ENCODE data around the gene AHDC1.

AHDC1 gene

DNA sequence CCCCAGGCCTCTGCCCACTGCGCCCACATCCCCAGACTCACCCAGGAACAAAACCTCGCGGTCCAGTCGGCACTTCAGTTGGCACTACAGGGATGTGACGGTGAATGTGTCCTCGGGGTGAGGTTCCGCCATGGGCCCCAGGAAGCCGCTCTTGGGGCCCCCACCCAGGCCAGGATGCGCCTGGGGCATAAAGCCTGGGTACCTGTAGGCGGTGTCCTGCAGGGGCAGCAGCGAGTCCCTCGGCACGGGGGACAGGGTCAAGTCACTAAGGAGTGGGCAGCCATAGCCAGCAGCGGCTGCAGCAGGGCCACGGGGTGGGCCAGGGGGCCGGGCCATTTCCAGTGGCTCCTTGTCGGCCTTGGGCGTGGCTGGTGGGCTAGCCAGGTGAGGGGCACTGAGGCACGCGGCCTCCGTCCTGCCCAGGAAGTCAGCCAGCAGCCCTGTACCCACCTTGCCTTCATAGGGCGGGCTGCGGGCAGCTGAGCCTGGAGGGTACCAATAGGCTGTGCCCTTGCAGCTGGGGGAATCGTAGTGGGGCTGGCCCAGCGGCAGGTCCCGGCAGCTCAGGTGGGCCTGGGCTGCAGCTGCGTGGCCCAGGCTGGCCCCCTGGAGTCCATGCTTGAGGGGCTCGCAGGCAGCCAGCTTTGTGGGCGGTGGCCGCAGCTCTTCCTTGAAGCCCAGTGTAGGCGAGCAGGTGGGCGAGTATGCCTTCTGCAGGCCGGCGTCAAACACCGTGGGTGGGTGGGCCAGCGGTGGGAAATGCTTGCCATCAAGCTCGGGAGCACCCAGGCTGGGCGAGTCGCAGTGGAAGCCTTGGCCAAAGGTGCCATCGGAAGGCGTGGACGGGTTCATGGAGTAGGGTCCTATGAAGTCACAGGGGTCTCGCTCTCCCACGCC lies 56.5 kb downstream of the AHDC1 start:
- no peak for TF ChIP-seq ESRRG (CRISPR knock-in tag; IDR thresholded peaks at IDR 0.05)
- TF ChIP-seq ZFP30 (CRISPR knock-in tag; IDR thresholded peaks at IDR 0.05): no peak
- TF ChIP-seq, protein P1, sequence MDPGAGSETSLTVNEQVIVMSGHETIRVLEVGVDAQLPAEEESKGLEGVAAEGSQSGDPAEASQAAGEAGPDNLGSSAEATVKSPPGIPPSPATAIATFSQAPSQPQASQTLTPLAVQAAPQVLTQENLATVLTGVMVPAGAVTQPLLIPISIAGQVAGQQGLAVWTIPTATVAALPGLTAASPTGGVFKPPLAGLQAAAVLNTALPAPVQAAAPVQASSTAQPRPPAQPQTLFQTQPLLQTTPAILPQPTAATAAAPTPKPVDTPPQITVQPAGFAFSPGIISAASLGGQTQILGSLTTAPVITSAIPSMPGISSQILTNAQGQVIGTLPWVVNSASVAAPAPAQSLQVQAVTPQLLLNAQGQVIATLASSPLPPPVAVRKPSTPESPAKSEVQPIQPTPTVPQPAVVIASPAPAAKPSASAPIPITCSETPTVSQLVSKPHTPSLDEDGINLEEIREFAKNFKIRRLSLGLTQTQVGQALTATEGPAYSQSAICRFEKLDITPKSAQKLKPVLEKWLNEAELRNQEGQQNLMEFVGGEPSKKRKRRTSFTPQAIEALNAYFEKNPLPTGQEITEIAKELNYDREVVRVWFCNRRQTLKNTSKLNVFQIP (CRISPR knock-in tag; IDR thresholded peaks at IDR 0.05; ENCODE audit: borderline replicate concordance, low read depth): no peak
- ATAC-seq: no peak

DNA sequence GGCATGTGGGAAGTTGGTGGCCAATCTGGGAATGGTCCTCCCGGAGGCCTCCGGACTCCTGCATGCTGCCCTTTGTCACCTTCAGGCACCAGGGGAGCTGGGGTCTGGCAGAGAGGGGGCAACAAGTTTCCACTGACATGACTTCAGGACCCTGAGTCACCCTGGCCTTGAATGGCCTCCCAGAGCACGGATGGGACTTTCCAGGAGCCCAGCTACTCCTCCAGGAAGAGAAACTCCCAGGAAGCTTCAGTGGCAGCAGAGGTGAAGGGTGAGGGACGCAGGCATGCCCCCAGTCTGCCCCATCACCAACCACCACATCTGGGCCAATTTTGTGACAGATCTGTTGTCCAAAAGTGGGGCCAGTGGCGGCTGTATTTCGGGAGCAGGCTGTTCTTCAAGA lies 58.1 kb downstream of the AHDC1 start:
- ATAC-seq: no peak
- no peak for TF ChIP-seq ZFP30 (CRISPR knock-in tag; IDR thresholded peaks at IDR 0.05)
- TF ChIP-seq TCF4 (CRISPR knock-in tag; IDR thresholded peaks at IDR 0.05; ENCODE audit: borderline replicate concordance): no peak
- no peak for TF ChIP-seq PPARA (CRISPR knock-in tag; IDR thresholded peaks at IDR 0.05; ENCODE audit: borderline replicate concordance)
- TF ChIP-seq ZNF8 (CRISPR knock-in tag; IDR thresholded peaks at IDR 0.05): no peak
- TF ChIP-seq, protein P2, sequence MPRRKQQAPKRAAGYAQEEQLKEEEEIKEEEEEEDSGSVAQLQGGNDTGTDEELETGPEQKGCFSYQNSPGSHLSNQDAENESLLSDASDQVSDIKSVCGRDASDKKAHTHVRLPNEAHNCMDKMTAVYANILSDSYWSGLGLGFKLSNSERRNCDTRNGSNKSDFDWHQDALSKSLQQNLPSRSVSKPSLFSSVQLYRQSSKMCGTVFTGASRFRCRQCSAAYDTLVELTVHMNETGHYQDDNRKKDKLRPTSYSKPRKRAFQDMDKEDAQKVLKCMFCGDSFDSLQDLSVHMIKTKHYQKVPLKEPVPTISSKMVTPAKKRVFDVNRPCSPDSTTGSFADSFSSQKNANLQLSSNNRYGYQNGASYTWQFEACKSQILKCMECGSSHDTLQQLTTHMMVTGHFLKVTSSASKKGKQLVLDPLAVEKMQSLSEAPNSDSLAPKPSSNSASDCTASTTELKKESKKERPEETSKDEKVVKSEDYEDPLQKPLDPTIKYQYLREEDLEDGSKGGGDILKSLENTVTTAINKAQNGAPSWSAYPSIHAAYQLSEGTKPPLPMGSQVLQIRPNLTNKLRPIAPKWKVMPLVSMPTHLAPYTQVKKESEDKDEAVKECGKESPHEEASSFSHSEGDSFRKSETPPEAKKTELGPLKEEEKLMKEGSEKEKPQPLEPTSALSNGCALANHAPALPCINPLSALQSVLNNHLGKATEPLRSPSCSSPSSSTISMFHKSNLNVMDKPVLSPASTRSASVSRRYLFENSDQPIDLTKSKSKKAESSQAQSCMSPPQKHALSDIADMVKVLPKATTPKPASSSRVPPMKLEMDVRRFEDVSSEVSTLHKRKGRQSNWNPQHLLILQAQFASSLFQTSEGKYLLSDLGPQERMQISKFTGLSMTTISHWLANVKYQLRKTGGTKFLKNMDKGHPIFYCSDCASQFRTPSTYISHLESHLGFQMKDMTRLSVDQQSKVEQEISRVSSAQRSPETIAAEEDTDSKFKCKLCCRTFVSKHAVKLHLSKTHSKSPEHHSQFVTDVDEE (CRISPR knock-in tag; IDR thresholded peaks at IDR 0.05): no peak
- TF ChIP-seq ZNF70 (CRISPR knock-in tag; IDR thresholded peaks at IDR 0.05): no peak
- no peak for TF ChIP-seq ESRRG (CRISPR knock-in tag; IDR thresholded peaks at IDR 0.05)
- no peak for TF ChIP-seq CSDC2 (CRISPR knock-in tag; IDR thresholded peaks at IDR 0.05)
- TF ChIP-seq BACH2 (CRISPR knock-in tag; IDR thresholded peaks at IDR 0.05; ENCODE audit: borderline replicate concordance): no peak
- no peak for TF ChIP-seq TOX (CRISPR knock-in tag; IDR thresholded peaks at IDR 0.05; ENCODE audit: borderline replicate concordance)
- no peak for TF ChIP-seq ISL1 (CRISPR knock-in tag; IDR thresholded peaks at IDR 0.05)
- no peak for TF ChIP-seq ZFP3 (CRISPR knock-in tag; IDR thresholded peaks at IDR 0.05)
- TF ChIP-seq, protein P1 (CRISPR knock-in tag; IDR thresholded peaks at IDR 0.05; ENCODE audit: borderline replicate concordance, low read depth): no peak
- TF ChIP-seq ZC3H10 (CRISPR knock-in tag; IDR thresholded peaks at IDR 0.05): no peak
- no peak for TF ChIP-seq ARNTL (CRISPR knock-in tag; IDR thresholded peaks at IDR 0.05; ENCODE audit: borderline replicate concordance, low read depth)
- TF ChIP-seq, protein P3, sequence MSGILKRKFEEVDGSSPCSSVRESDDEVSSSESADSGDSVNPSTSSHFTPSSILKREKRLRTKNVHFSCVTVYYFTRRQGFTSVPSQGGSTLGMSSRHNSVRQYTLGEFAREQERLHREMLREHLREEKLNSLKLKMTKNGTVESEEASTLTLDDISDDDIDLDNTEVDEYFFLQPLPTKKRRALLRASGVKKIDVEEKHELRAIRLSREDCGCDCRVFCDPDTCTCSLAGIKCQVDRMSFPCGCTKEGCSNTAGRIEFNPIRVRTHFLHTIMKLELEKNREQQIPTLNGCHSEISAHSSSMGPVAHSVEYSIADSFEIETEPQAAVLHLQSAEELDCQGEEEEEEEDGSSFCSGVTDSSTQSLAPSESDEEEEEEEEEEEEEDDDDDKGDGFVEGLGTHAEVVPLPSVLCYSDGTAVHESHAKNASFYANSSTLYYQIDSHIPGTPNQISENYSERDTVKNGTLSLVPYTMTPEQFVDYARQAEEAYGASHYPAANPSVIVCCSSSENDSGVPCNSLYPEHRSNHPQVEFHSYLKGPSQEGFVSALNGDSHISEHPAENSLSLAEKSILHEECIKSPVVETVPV (CRISPR knock-in tag; IDR thresholded peaks at IDR 0.05): no peak

DNA sequence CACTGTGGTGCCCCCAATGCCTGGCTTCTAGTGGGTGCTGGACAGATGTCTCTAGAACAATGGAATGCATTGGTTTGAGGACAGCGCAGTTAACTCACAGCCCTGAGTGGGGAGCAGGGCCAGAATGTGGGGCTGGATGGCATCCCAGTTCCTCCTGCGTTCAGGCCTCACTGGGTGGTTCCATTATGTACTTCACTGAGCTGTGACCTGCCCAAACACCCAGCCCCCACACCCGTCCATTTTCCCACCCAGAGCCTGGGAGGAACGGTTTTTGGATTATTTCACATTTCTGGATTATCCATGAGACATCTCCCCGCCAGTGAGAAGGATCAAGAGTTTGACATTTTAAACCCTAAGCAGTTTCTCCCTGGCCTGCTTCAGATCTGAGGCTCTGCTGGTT lies 58.7 kb downstream of the AHDC1 start:
- ATAC-seq: no peak
- TF ChIP-seq, protein P4, sequence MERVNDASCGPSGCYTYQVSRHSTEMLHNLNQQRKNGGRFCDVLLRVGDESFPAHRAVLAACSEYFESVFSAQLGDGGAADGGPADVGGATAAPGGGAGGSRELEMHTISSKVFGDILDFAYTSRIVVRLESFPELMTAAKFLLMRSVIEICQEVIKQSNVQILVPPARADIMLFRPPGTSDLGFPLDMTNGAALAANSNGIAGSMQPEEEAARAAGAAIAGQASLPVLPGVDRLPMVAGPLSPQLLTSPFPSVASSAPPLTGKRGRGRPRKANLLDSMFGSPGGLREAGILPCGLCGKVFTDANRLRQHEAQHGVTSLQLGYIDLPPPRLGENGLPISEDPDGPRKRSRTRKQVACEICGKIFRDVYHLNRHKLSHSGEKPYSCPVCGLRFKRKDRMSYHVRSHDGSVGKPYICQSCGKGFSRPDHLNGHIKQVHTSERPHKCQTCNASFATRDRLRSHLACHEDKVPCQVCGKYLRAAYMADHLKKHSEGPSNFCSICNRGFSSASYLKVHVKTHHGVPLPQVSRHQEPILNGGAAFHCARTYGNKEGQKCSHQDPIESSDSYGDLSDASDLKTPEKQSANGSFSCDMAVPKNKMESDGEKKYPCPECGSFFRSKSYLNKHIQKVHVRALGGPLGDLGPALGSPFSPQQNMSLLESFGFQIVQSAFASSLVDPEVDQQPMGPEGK (CRISPR knock-in tag; IDR thresholded peaks at IDR 0.05; ENCODE audit: borderline replicate concordance): no peak
- TF ChIP-seq, protein P2 (CRISPR knock-in tag; IDR thresholded peaks at IDR 0.05): no peak
- TF ChIP-seq OSR1 (CRISPR knock-in tag; IDR thresholded peaks at IDR 0.05): no peak
- TF ChIP-seq ESRRG (CRISPR knock-in tag; IDR thresholded peaks at IDR 0.05): no peak
- no peak for TF ChIP-seq CSDC2 (CRISPR knock-in tag; IDR thresholded peaks at IDR 0.05)
- TF ChIP-seq, protein P3 (CRISPR knock-in tag; IDR thresholded peaks at IDR 0.05): no peak
- TF ChIP-seq TCF4 (CRISPR knock-in tag; IDR thresholded peaks at IDR 0.05; ENCODE audit: borderline replicate concordance): no peak
- TF ChIP-seq BACH2 (CRISPR knock-in tag; IDR thresholded peaks at IDR 0.05; ENCODE audit: borderline replicate concordance): no peak

All from SK-N-SH treated with all-trans-retinoic acid at 6 μM for 48 hours (cell line).